A549 (cell line): Measurements from ENCODE around the gene KCNJ6.

Experiments
- CBX2 ChIP-seq: fragments of 200-600 bp; sonication (generic); IDR thresholded peaks from 2 replicates; pipeline ENCODE4 v1.6.1; 2016; ENCODE audit warnings: low read depth, mild to moderate bottlenecking, borderline replicate concordance
- EP300 ChIP-seq, 2 experiments: fragments of >200 bp; sonication (Bioruptor Twin); formaldehyde crosslinking; IDR thresholded peaks; 2 replicates in 1 of 2; 3 replicates in 1 of 2; pipeline ENCODE4 v1.6.1; 2016 to 2017
- KDM1A ChIP-seq: fragments of 200-600 bp; sonication (generic); IDR thresholded peaks from 2 replicates; pipeline ENCODE4 v1.6.1; 2016; ENCODE audit warnings: low read depth, mild to moderate bottlenecking
- MAX ChIP-seq: IDR thresholded peaks from 2 replicates; pipeline ENCODE4 v1.6.1; 2012
- MYC ChIP-seq: IDR thresholded peaks from 2 replicates; pipeline ENCODE4 v1.6.1; 2012; ENCODE audit warnings: mild to moderate bottlenecking, inconsistent platforms, low read length, improper control_type of control experiment, borderline replicate concordance
- NFE2L2 ChIP-seq: fragments of 150-350 bp; conservative IDR thresholded peaks from 2 replicates; pipeline ENCODE4 v1.6.1; 2014; ENCODE audit warnings: low read length
- POLR2A ChIP-seq: IDR thresholded peaks from 2 replicates; pipeline ENCODE4 v1.6.1; 2012; ENCODE audit warnings: mild to moderate bottlenecking, low read length
- POLR2AphosphoS2 ChIP-seq: conservative IDR thresholded peaks from 2 replicates; pipeline ENCODE4 v1.6.1; 2012; ENCODE audit warnings: low read length, improper control_type of control experiment, inconsistent platforms
- RAD21 ChIP-seq, 2 experiments: fragments of >200 bp in 1 of 2; sonication (Bioruptor Twin) in 1 of 2; formaldehyde crosslinking in 1 of 2; IDR thresholded peaks in 1 of 2; conservative IDR thresholded peaks in 1 of 2; 2 replicates in 1 of 2; 3 replicates in 1 of 2; pipeline ENCODE4 v1.6.1; 2012 to 2018; ENCODE audit warnings: inconsistent platforms in 1 of 2
- REST ChIP-seq: fragments of 200-600 bp; sonication (generic); IDR thresholded peaks from 2 replicates; pipeline ENCODE4 v1.6.1; 2016; ENCODE audit warnings: antibody characterized with exemption, mild to moderate bottlenecking, moderate library complexity
- RFX5 ChIP-seq: fragments of 450-650 bp; IDR thresholded peaks from 2 replicates; pipeline ENCODE4 v1.7.1; 2014; ENCODE audit warnings: antibody characterized with exemption, mild to moderate bottlenecking, moderate library complexity
- SMC3 ChIP-seq: fragments of >200 bp; sonication (Bioruptor Twin); formaldehyde crosslinking; IDR thresholded peaks from 3 replicates; pipeline ENCODE4 v1.6.1; 2018; ENCODE audit warnings: inconsistent platforms
- TF ChIP-seq, protein P1 (sequence below): fragments of >200 bp; sonication (Bioruptor Twin); formaldehyde crosslinking; IDR thresholded peaks from 3 replicates; pipeline ENCODE4 v1.5.1; 2016
- TF ChIP-seq, protein P2 (sequence below): IDR thresholded peaks from 2 replicates; pipeline ENCODE4 v1.6.1; 2012

DNA sequence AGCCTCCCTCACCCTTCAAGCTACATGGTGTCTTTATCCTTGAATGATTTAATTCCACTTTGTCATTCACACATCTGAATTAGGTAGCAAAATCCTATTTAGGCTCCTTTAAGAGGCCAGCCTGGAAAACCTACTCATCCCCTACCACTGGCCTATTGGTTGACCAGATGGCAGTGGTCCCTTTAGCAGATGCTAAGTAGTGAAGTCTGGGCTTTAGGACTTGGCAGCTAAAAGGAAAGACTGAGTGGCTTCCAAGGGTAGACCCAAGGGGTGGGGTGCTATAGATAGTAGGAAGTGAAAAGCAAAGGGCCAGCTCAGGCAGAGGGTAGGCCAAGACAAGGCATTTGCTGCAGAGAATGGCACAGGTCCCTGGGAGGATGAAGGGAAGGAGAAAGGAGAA is 46.6 kb downstream of the KCNJ6 start:
- TF ChIP-seq, protein P1, sequence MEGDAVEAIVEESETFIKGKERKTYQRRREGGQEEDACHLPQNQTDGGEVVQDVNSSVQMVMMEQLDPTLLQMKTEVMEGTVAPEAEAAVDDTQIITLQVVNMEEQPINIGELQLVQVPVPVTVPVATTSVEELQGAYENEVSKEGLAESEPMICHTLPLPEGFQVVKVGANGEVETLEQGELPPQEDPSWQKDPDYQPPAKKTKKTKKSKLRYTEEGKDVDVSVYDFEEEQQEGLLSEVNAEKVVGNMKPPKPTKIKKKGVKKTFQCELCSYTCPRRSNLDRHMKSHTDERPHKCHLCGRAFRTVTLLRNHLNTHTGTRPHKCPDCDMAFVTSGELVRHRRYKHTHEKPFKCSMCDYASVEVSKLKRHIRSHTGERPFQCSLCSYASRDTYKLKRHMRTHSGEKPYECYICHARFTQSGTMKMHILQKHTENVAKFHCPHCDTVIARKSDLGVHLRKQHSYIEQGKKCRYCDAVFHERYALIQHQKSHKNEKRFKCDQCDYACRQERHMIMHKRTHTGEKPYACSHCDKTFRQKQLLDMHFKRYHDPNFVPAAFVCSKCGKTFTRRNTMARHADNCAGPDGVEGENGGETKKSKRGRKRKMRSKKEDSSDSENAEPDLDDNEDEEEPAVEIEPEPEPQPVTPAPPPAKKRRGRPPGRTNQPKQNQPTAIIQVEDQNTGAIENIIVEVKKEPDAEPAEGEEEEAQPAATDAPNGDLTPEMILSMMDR: no peak
- TF ChIP-seq POLR2AphosphoS2 (no peak), MAX (no peak), RAD21 (conservative IDR thresholded peaks at IDR 0.05 in 1 of 2, IDR thresholded peaks at IDR 0.05 in 1 of 2) (no peak), POLR2A (no peak), MYC (no peak), CBX2 (no peak), SMC3 (no peak), EP300 (IDR thresholded peaks at IDR 0.05) (no peak), KDM1A (no peak), RFX5 (no peak), REST (no peak), NFE2L2 (no peak)
- TF ChIP-seq, protein P2, sequence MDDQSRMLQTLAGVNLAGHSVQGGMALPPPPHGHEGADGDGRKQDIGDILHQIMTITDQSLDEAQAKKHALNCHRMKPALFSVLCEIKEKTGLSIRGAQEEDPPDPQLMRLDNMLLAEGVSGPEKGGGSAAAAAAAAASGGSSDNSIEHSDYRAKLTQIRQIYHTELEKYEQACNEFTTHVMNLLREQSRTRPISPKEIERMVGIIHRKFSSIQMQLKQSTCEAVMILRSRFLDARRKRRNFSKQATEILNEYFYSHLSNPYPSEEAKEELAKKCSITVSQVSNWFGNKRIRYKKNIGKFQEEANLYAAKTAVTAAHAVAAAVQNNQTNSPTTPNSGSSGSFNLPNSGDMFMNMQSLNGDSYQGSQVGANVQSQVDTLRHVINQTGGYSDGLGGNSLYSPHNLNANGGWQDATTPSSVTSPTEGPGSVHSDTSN: no peak
